Right lobe of liver (tissue), 4 donors: ENCODE results near the gene BCLAF1.

ENCODE experiments used
- CTCF ChIP-seq, 4 donors: fragments of 200-600 bp in 3 of 4; fragments of 450-650 bp in 1 of 4; IDR thresholded peaks; one replicate each; pipeline versions ENCODE4 v1.5.1 to v1.8.0; 2016 to 2022; ENCODE audit warnings: antibody characterized with exemption in 4 of 4, mild to moderate bottlenecking in 2 of 4
- POLR2A ChIP-seq: fragments of 450-650 bp; IDR thresholded peaks from one replicate; pipeline ENCODE4 v1.6.1; 2017; ENCODE audit warnings: antibody characterized with exemption, mild to moderate bottlenecking
- donor health status: DM: no; HTN: no; CAD: no.
- donor health status: DM: no; HTN: no; CAD: no.
- donor health status: DM: no; HTN: yes; CAD: no.

- TF ChIP-seq CTCF (IDR thresholded peaks at IDR 0.05) (no peak), POLR2A (no peak)
These were observed 64.2 kb downstream of the BCLAF1 start for GRCh38 chr6:136225496-136225895.
